Erythroblast (primary cell): Measurements from ENCODE around the gene RGS16.

Experiments used
- GATA1 ChIP-seq: IDR thresholded peaks from 2 replicates; pipeline ENCODE4 v1.6.1; 2011; ENCODE audit warnings: low read depth, mild to moderate bottlenecking, control low read depth, low read length, moderate library complexity
- POLR2A ChIP-seq: IDR thresholded peaks from 2 replicates; pipeline ENCODE4 v1.6.1; 2011; ENCODE audit warnings: mild to moderate bottlenecking, low read length

DNA sequence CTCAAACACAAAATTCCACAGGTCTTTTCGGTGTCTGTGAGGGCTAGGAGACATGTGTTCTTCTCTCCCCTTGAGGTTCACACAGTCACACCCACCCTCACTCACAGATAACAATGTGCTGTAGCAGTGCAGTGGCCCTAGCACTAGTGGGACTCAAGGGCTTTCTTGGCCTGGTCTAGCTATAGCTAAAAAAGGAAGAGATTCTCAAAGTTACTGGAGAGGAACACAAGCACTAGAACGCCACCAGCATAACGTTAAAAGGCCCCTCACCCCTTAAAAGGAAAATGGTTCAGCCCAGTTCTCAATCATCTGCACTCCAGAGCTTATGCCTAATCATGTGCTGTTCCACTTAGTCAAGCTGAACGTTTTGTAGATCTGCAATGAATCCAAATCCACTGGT lies 40.7 kb upstream of the RGS16 start:
- no peak for TF ChIP-seq POLR2A
- TF ChIP-seq GATA1, result no peak
